D721Med (cell line): Measurements from ENCODE around the gene MARCHF6.

Experiments used
- DNase-seq: peaks from one replicate; pipeline ENCODE4 v3.0.0; 2011; ENCODE audit warnings: low spot score; ENCODE audit not compliant: insufficient read length
- FAIRE-seq: peaks from 2 replicates; lab custom pipeline; 2011; peaks lifted over from hg19 to GRCh38; lab: Jason Lieb, UNC
- CTCF ChIP-seq: IDR thresholded peaks from 2 replicates; pipeline ENCODE4 v1.5.1; 2012; ENCODE audit warnings: mild to moderate bottlenecking, control low read depth; ENCODE audit not compliant: insufficient read depth; ENCODE audit errors: missing control alignments

MARCHF6 gene

GRCh38 chr5:10351919-10352318 is 1.6 kb upstream of the MARCHF6 start:
- DNase-seq, result no peak
- no peak for TF ChIP-seq CTCF
- no peak for FAIRE-seq

GRCh38 chr5:10352430-10353240 is 860 bp upstream of the MARCHF6 start:
- no peak for FAIRE-seq
- TF ChIP-seq CTCF, result no peak
- no peak for DNase-seq

- FAIRE-seq (no peak), DNase-seq (no peak)
- TF ChIP-seq CTCF, result no peak
Measured at GRCh38 chr5:10354048-10354872, 765 bp downstream of the MARCHF6 start.

- no peak for TF ChIP-seq CTCF
- DNase-seq (no peak), FAIRE-seq (no peak)
Measured at GRCh38 chr5:10355071-10355889, 1.8 kb downstream of the MARCHF6 start.

- no peak for FAIRE-seq
- DNase-seq, result no peak
- TF ChIP-seq CTCF, result no peak
Measured at GRCh38 chr5:10358999-10359398, 5.5 kb downstream of the MARCHF6 start.

GRCh38 chr5:10360686-10361085 is 7.2 kb downstream of the MARCHF6 start:
- DNase-seq (no peak), FAIRE-seq (no peak)
- TF ChIP-seq CTCF, result no peak
